ENCODE data around the gene NAIP. TPM values are rescaled to one million over a fixed set of nuclear protein-coding genes. Genes with fewer than 3 reads are reported as not detected.
"Not testable (repeated sequence)": the region's sequence is repeated elsewhere in the genome, so short reads cannot be mapped to it uniquely, and the experiment has no call there.

NAIP gene, protein sequence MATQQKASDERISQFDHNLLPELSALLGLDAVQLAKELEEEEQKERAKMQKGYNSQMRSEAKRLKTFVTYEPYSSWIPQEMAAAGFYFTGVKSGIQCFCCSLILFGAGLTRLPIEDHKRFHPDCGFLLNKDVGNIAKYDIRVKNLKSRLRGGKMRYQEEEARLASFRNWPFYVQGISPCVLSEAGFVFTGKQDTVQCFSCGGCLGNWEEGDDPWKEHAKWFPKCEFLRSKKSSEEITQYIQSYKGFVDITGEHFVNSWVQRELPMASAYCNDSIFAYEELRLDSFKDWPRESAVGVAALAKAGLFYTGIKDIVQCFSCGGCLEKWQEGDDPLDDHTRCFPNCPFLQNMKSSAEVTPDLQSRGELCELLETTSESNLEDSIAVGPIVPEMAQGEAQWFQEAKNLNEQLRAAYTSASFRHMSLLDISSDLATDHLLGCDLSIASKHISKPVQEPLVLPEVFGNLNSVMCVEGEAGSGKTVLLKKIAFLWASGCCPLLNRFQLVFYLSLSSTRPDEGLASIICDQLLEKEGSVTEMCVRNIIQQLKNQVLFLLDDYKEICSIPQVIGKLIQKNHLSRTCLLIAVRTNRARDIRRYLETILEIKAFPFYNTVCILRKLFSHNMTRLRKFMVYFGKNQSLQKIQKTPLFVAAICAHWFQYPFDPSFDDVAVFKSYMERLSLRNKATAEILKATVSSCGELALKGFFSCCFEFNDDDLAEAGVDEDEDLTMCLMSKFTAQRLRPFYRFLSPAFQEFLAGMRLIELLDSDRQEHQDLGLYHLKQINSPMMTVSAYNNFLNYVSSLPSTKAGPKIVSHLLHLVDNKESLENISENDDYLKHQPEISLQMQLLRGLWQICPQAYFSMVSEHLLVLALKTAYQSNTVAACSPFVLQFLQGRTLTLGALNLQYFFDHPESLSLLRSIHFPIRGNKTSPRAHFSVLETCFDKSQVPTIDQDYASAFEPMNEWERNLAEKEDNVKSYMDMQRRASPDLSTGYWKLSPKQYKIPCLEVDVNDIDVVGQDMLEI (N-terminal part only)
- 10 to 100 TPM in 8 of 10 donors, 1 to 10 TPM in 2; 9.0 to 26.7 (median 12.7) TPM for polyA plus RNA-seq (ENCODE audit: insufficient read length in 10 of 10)
- long read RNA-seq, donor 1, full-length matches to known transcripts = 1 of 1 reads
- long read RNA-seq, donor 1, partial matches to known transcripts = 0 of 1 reads
- long read RNA-seq, donor 1, other reads (novel, unspliced or antisense) = 0 of 1 reads
- long read RNA-seq, donor 2, full-length matches to known transcripts = 1 of 1 reads
- long read RNA-seq, donor 2, partial matches to known transcripts = 0 of 1 reads
- long read RNA-seq, donor 2, other reads (novel, unspliced or antisense) = 0 of 1 reads
- long read RNA-seq, donor 3 = 0 reads
- long read RNA-seq, donor 4 = 0 reads
- long read RNA-seq, donor 5 = 0 reads
- long read RNA-seq, donor 6, full-length matches to known transcripts = 1 of 1 reads
- long read RNA-seq, donor 6, partial matches to known transcripts = 0 of 1 reads
- long read RNA-seq, donor 6, other reads (novel, unspliced or antisense) = 0 of 1 reads
- long read RNA-seq, donor 7 = 0 reads
- long read RNA-seq, donor 8, full-length matches to known transcripts = 1 of 1 reads
- long read RNA-seq, donor 8, partial matches to known transcripts = 0 of 1 reads
- long read RNA-seq, donor 8, other reads (novel, unspliced or antisense) = 0 of 1 reads
- long read RNA-seq, donor 9 = 0 reads

- DNase-seq = not testable (repeated sequence)
These were observed at the start of gene NAIP for GRCh38 chr5:71025289-71025953. NAIP (minus strand) TSS chr5:71025339; CDS start chr5:71012915, 12,424 bp downstream.

DNA sequence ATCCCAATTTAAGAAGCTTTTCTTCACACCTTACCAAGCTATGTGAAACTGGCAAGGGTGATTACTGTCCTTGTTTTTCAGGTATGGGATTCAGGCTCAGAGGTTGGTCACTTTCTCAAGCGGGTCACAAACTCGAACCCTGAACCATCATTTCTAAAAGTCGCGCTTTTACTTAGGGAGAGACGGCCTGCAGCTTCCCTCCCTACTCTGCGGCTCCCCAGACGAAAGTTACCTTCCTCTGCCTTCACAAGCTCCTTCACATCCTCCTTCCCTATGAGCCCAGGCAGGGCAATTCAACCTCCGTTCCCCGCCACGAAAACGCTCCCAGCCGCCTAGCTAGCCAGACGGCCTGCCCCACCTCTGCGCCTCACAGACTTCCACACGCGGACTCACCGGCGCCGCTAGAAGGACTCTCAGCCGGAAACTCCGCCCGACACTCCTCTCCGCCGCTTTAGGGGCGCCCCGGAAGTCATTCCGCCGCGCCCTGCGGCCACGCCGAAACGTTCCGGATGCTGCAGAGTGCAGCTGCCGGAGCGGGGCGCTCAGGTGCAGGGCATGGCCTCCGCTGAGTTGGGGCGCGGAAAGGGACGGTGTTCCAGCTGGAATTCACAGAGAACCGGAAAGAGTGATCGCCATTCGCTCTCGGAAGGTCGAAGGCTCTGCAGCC lies 42.3 kb upstream of the NAIP start, which contains the start of gene GTF2H2:
GTF2H2 (minus strand) TSS at position 415 of the 667 bp plus-strand sequence. CDS start 4,913 bp downstream, outside the sequence.
- DNase-seq = not testable (repeated sequence)

GRCh38 chr5:71061322-71061721 lies 36.2 kb upstream of the NAIP start:
- not testable (repeated sequence) for DNase-seq

DNA sequence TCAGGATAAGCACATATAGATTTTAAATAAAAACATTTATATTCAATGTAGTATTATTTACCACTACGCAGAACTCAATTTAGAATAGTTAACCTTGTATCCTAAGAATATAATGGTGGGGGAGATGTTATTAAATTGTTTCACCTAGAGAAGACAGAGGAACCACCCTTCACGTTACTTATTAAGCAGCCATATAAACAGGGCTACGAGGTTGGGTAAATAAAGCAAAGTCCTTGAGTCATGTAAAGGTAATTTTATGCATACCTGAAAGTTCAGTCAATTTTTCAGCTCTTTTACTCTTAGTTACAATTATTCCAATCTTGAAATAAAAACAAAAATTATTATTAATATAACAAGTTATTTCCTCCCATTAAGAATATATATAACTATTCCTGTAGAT lies 34.3 kb upstream of the NAIP start:
- not testable (repeated sequence) for DNase-seq

GRCh38 chr5:71044808-71045207 lies 19.7 kb upstream of the NAIP start:
- DNase-seq = not testable (repeated sequence)

- DNase-seq = not testable (repeated sequence)
These were observed 19.0 kb upstream of the NAIP start for GRCh38 chr5:71044128-71044527.

- DNase-seq = not testable (repeated sequence)
These were observed 6.1 kb upstream of the NAIP start for GRCh38 chr5:71031046-71031776.

DNA sequence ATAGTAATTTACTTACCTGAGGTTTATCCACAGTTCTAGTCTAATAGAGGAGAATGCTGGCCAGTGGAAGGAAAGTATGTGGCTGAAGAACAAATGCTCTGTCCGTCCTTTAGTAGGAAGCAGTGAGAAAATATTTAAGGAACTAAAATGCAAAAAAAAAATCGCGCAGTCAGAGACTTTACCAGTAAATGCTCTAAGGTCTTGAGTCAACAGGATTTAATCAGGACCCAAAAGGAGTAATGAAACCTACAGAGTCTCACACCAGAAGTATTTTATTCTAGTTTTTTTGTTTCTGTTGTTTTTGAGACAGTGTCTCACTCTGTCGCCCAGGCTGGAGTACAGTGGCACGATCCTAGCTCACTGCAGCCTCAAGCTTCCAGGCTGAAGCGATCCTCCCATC lies 4.5 kb downstream of the NAIP start:
- DNase-seq = not testable (repeated sequence)

- not testable (repeated sequence) for DNase-seq
These were observed 6.6 kb downstream of the NAIP start for GRCh38 chr5:71018376-71019005.

GRCh38 chr5:71014176-71014575 lies 11.0 kb downstream of the NAIP start:
- DNase-seq = no peak

- no peak for DNase-seq
These were observed 11.6 kb downstream of the NAIP start for GRCh38 chr5:71013575-71013974.

- no peak for DNase-seq
These were observed 13.8 kb downstream of the NAIP start for GRCh38 chr5:71011194-71011792.

- not testable (repeated sequence) for DNase-seq
These were observed 18.2 kb downstream of the NAIP start for GRCh38 chr5:71006983-71007382.

GRCh38 chr5:70984882-70985281 lies 40.3 kb downstream of the NAIP start:
- DNase-seq = not testable (repeated sequence)

DNA sequence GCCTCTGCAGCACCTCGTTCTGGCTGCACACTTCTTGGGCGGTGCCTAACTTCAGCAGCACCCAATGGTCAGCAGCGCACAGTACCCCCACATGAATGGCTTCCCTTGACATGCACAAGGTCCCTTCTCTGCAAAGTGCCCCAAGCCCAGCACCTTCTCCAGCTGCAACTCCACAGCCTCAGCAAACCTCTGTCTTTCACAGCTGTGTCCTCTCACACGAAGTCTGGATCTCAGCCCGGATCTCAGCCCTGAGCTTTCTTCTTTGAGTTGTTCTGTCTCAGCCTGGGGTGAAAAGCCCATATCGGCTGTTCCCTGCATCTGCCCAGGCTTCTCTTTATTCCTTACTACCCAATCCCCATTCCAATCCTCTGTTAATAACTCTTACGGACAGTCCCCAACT lies 57.9 kb downstream of the NAIP start:
- DNase-seq = not testable (repeated sequence)

DNA sequence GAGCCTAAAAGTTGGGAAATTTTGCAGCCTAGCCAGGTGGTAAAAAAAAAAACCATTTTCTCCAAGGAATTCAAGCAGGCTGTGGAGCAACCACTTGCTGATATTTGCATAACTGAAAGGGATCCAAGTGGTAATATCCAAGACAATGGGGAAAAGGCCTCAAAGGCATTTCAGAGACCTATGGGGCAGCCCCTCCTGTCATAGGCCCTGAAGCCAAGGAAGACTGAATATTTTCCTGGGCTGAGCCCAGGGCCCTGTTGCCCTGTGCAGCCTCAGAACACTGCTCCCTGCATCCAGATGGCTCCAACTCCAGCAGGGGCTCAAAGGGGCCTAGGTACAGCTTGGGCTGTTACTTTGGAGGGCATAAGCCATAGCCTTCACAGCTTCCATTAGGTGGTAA lies 60.6 kb downstream of the NAIP start:
- not testable (repeated sequence) for DNase-seq

DNA sequence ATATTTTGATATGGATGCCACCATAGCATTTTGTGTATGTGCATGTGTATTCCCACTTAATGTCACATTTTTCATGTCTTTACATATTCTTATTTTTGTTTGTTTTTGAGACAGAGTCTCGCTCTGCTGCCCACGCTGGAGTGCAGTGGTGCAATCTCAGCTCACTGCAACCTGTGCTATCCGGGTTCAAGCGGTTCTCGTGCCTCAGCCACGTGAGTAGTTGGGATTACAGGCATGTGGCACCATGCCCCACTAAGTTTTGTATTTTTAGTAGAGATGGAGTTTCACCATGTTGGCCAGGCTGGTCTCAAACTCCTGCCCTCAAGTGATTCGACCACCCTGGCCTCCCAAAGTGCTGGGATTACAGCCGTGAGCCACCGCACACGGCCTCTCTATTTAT lies 72.1 kb downstream of the NAIP start:
- DNase-seq = not testable (repeated sequence)

- DNase-seq = not testable (repeated sequence)
These were observed 92.6 kb downstream of the NAIP start for GRCh38 chr5:70932560-70932959.

Measured in muscle of back (tissue), 13 donors.